ENCODE measurements around the gene APOA5.

APOA5 gene

DNA sequence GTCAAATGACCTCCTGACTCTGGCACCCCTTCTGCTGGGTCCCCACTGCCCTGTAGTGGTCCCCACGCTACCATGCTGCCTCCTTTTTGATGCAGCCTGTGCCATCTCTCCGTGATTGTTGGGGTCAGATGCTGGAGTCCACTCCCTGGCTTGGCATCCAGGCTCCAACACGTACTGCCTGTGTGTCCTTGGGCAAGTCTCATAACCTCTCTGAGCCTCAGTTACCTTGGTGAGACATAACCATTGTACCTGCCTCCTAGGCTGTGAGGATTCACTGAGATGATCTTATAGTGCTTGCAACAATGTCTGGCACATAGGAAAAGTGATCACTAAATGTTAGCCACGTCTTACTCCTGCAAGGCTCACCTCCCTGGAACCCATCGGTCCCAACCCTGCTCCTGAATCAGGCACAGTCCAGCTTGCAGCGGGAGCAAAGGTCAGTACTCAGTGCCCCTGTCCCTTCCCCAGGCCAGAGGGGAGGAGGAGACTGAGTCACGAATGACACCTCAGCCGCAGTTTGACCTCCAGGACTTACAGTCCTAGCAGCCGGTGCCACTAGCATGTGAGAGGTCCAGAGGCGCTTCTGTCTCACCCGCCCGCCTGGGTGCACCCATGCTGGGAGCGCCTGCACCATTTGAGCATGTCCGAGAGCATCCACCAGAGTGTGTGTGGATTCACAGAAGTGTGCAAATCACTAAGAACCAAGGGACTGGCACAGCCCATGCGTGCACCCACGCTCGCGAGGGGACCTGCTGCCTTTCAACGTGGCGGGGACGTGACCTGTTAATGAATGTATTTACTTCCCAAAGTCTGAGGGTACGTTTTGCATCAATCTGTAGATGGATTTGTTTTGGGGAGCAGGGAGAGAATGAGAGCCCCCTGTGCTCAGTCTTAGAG is 34.4 kb upstream of the APOA5 start:
- no peak for FAIRE-seq

DNA sequence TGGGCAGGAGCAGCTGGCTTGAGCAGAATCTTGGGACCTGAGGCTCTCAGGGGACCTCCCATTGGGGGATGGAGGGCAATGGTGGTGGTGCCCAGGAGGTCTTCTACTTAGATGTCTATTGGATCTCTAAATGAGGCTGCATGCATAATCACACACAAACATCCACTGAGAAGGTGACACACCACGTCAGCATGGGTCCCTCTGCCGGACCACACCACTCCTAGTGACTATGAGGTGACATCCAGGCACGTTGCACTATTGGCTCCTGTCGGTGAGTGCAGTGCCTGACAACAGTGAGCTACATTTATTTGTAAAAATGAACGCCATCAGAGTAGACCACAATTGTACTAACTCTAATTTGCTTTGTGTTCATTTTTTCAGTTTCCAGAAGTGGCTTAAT is 33.8 kb upstream of the APOA5 start:
- TF ChIP-seq, protein P1, sequence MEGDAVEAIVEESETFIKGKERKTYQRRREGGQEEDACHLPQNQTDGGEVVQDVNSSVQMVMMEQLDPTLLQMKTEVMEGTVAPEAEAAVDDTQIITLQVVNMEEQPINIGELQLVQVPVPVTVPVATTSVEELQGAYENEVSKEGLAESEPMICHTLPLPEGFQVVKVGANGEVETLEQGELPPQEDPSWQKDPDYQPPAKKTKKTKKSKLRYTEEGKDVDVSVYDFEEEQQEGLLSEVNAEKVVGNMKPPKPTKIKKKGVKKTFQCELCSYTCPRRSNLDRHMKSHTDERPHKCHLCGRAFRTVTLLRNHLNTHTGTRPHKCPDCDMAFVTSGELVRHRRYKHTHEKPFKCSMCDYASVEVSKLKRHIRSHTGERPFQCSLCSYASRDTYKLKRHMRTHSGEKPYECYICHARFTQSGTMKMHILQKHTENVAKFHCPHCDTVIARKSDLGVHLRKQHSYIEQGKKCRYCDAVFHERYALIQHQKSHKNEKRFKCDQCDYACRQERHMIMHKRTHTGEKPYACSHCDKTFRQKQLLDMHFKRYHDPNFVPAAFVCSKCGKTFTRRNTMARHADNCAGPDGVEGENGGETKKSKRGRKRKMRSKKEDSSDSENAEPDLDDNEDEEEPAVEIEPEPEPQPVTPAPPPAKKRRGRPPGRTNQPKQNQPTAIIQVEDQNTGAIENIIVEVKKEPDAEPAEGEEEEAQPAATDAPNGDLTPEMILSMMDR (IDR thresholded peaks at IDR 0.05; ENCODE audit: insufficient read depth, missing control alignments), result no peak
- DNase-seq (ENCODE audit: insufficient read length, low spot score) (no peak), FAIRE-seq (no peak)

More for the DNA sequence above, 34.4 kb upstream of the APOA5 start:
- TF ChIP-seq, protein P1 (IDR thresholded peaks at IDR 0.05; ENCODE audit: insufficient read depth, missing control alignments), result no peak
- no peak for DNase-seq (ENCODE audit: insufficient read length, low spot score)

DNA sequence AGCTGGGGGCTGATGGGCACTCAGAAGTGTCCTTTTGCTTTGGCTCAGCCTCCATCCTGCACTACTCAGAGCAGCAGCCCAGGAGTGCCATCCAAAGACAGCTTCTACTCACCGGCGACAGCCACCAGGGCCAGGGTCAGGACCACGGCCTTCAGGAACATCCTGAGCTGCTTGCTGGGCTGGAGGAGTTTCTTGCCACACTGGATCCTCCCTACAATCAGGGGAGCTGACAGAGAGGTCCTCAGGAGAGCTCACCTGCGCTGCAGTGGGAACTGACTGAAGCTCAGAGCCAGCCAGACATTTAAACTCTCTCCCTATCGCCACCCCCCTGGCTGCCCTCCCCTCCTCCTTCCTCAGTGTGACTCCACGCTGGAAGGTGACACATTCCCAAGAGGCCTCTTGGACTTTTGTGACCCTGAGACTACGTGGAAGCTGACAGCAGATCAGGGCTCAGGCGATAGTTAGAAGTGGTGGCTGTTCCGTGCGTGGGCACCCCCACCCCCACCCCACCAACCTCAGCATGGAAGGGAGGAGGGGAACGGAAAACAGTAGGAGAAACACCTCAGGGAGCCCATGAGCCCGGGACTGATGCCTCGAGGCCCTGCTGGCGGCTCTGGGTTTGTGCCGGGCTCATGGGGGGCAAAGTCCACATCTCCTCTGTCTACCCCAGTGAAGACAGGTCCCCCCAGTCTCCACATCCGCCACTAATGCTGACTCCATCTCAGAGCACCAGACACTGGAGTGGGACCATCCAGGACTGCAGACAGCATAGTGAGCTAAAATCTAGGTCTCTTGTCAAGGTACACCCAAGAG is 31.6 kb upstream of the APOA5 start, which contains the start of gene APOA4:
Gene APOA4, minus strand, starts transcription at position 274 of the 813 bp plus-strand sequence. Its CDS starts 113 bp downstream, at position 161.
- FAIRE-seq (no peak), DNase-seq (ENCODE audit: insufficient read length, low spot score) (no peak)
- TF ChIP-seq, protein P1 (IDR thresholded peaks at IDR 0.05; ENCODE audit: insufficient read depth, missing control alignments), result no peak

DNA sequence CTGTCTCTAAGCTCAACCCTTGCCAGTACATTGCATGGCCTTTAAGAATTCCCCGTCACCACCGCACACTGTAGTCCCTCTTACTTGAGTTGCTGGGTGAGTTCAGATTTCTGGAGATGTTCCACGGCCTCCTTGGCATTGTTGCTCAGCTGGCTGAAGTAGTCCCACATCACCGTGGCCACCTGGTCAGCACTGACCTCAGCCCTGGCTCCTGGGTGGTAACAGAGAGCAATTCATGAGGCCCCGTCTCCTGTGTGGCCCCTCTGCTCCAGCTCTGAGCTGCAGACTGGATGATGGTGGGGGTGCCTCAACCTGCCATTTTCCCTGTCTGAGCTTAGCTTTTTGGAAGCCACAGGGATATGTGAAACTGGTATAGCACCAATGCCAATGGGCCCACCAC is 30.9 kb upstream of the APOA5 start:
- TF ChIP-seq, protein P1 (IDR thresholded peaks at IDR 0.05; ENCODE audit: insufficient read depth, missing control alignments), result no peak
- DNase-seq (ENCODE audit: insufficient read length, low spot score) (no peak), FAIRE-seq (no peak)

DNA sequence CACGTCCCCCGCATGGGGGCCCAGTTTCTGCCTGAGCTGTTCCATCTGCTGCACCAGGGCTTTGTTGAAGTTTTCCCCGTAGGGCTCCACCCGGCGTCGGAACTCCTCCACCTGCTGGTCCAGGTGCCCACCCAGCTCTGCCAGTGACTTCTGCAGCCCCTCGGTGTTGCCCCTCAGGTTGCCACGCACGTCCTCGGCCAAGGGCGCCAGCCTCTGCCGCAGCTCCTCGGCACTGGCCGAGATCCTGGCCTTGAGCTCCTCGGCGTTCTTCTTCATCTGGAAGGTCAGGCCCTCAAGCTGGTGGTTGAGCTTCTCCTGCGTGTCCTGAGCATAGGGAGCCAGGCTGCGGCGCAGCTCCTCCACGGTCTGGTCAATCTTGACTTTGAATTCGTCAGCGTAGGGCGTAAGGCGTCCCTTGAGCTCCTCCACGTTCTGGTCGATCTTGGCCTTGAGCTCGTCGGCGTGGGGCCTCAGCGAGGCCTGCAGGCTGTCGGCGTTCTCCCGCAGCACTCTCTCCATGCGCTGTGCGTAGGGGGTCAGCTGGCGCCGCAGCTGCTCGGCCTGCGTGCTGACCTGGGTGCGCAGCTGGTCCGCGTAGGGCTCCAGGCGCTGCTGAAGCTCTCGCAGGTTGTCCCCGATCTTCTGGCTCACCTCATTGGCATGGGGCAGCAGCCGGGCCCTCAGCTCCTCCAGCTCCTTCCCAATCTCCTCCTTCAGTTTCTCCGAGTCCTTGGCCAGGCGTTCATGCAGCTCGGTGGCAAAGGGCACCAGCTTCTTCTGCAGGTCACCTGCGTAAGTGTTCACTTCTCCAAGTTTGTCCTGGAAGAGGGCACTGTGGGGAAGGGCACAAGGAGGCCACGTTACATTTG is 29.6 kb upstream of the APOA5 start:
- FAIRE-seq, result no peak

DNA sequence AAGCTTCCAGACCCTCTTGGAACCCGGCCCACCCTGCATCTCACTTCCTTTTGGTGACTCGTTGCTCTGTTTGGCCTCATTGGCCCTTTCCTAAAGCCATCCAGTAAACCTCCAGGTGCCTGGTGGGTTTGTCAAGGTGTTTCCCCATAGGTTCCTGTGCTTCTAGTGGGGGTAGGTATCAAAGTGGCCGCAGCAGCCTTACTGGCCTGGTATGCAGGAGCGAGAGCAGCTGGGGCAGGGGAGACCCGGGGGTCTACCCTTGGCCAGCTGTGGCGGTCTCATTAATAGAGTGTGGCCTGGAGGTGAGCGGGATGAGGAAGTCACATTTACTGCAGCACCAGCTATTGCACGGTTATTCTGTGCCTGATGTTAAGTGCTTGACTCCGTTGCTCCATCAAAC is 27.4 kb upstream of the APOA5 start:
- TF ChIP-seq, protein P1 (IDR thresholded peaks at IDR 0.05; ENCODE audit: insufficient read depth, missing control alignments), result no peak
- FAIRE-seq, result no peak
- no peak for DNase-seq (ENCODE audit: insufficient read length, low spot score)

More for the DNA sequence above, 29.6 kb upstream of the APOA5 start:
- DNase-seq (ENCODE audit: insufficient read length, low spot score), result no peak
- TF ChIP-seq, protein P1 (IDR thresholded peaks at IDR 0.05; ENCODE audit: insufficient read depth, missing control alignments), result no peak
